ENCODE results near the gene MCC. TPM values are rescaled to one million over a fixed set of nuclear protein-coding genes. Genes with fewer than 3 reads are reported as not detected.

MCC gene
- total RNA-seq, 4 donors from 2014 or later, result 17.0 to 24.8 (median 21.0) TPM

- WGBS, result 55% methylated on average over 3 of the region's 4 CpGs
- intact Hi-C loops (cut with DNase I), result no loop called here
- DNase-seq (ENCODE audit: extremely low spot score), result no peak
- no peak for TF ChIP-seq POLR2AphosphoS5 (IDR thresholded peaks at IDR 0.05)
- TF ChIP-seq POLR2A (IDR thresholded peaks at IDR 0.05; ENCODE audit: low read depth), result no peak
- TF ChIP-seq EP300 (IDR thresholded peaks at IDR 0.05), result no peak
- TF ChIP-seq CTCF (IDR thresholded peaks at IDR 0.05), result peak in 1 of 3 experiments; percentile 13
- Histone ChIP-seq H3K36me3 (no peaks in the 10 kb centered on the region), H3K9me3 (no peaks in the 10 kb centered on the region), H3K27ac (replicated peaks in 1 of 4) (no peak overlapping the region), H3K4me1 (no peaks in the 10 kb centered on the region), H3K4me3 (no peak overlapping the region), H3K27me3 (no peaks in the 10 kb centered on the region)
Measured at GRCh38 chr5:113336975-113337374, 151.3 kb downstream of the MCC start.

GRCh38 chr5:113333411-113333810 is 154.8 kb downstream of the MCC start:
- no peak overlapping the region for H3K27ac ChIP-seq (replicated peaks in 1 of 4)
- DNase-seq (ENCODE audit: extremely low spot score), result no peak
- H3K36me3 ChIP-seq, result no peaks in the 10 kb centered on the region
- no peak overlapping the region for H3K4me3 ChIP-seq
- TF ChIP-seq POLR2A (IDR thresholded peaks at IDR 0.05; ENCODE audit: low read depth) (no peak), EP300 (IDR thresholded peaks at IDR 0.05) (no peak), POLR2AphosphoS5 (IDR thresholded peaks at IDR 0.05) (no peak), CTCF (IDR thresholded peaks at IDR 0.05) (no peak)
- H3K27me3 ChIP-seq, result no peaks in the 10 kb centered on the region
- WGBS, result 100% methylated on average over 1 of the region's 1 CpG
- H3K4me1 ChIP-seq, result peaks cover 7 to 11% (median 10%) of the 10 kb centered on the region in 4 donors
- H3K9me3 ChIP-seq, result no peaks in the 10 kb centered on the region
- intact Hi-C loops (cut with DNase I), result no loop called here

- Histone ChIP-seq H3K9me3 (no peaks in the 10 kb centered on the region), H3K4me1 (peaks cover 7 to 11% (median 10%) of the 10 kb centered on the region in 4 donors), H3K4me3 (no peak overlapping the region), H3K27ac (replicated peaks in 1 of 4) (no peak overlapping the region), H3K27me3 (no peaks in the 10 kb centered on the region), H3K36me3 (no peaks in the 10 kb centered on the region)
- intact Hi-C loops (cut with DNase I), result loop anchor here (2.0 kb wide), 1 partner anchor 334 kb away; no protein-coding TSS in a partner anchor
- WGBS, result 66% methylated on average over 4 of the region's 4 CpGs
- DNase-seq (ENCODE audit: extremely low spot score), result no peak
- TF ChIP-seq EP300 (IDR thresholded peaks at IDR 0.05) (no peak), POLR2A (IDR thresholded peaks at IDR 0.05; ENCODE audit: low read depth) (no peak), CTCF (IDR thresholded peaks at IDR 0.05) (no peak), POLR2AphosphoS5 (IDR thresholded peaks at IDR 0.05) (no peak)
Measured at GRCh38 chr5:113331209-113331551, 157.1 kb downstream of the MCC start.

- Histone ChIP-seq H3K9me3 (no peaks in the 10 kb centered on the region), H3K4me3 (no peak overlapping the region), H3K27me3 (no peaks in the 10 kb centered on the region), H3K36me3 (no peaks in the 10 kb centered on the region), H3K27ac (replicated peaks in 1 of 4) (no peak overlapping the region), H3K4me1 (peaks cover 7 to 11% (median 10%) of the 10 kb centered on the region in 4 donors)
- intact Hi-C loops (cut with DNase I), result loop anchor here (2.0 kb wide), 1 partner anchor 334 kb away; no protein-coding TSS in a partner anchor
- TF ChIP-seq CTCF (IDR thresholded peaks at IDR 0.05), result peak; percentile 29 to 50 (median 31)
- TF ChIP-seq POLR2A (IDR thresholded peaks at IDR 0.05; ENCODE audit: low read depth), result no peak
- no peak for TF ChIP-seq EP300 (IDR thresholded peaks at IDR 0.05)
- peak; percentile 9 to 16 for TF ChIP-seq POLR2AphosphoS5 (IDR thresholded peaks at IDR 0.05)
- WGBS, result 16% methylated on average over 4 of the region's 4 CpGs
- DNase-seq (ENCODE audit: extremely low spot score), result no peak
Measured at GRCh38 chr5:113330533-113331208, 157.6 kb downstream of the MCC start.
